NB4 (cell line): Measurements from ENCODE around the gene FAM120A.

Source experiments
- DNase-seq: peaks from one replicate; pipeline ENCODE4 v3.0.0; 2010; ENCODE audit warnings: low read depth
- H3K4me3 ChIP-seq: one replicate; pipeline ENCODE4 v1.5.1; 2011; ENCODE audit warnings: mild to moderate bottlenecking, low read depth, low read length, moderate library complexity
- MYC ChIP-seq: IDR thresholded peaks from 2 replicates; pipeline ENCODE4 v1.6.1; 2011; ENCODE audit warnings: low read depth, low read length
- POLR2A ChIP-seq: IDR thresholded peaks from 2 replicates; pipeline ENCODE4 v1.6.1; 2011; ENCODE audit warnings: mild to moderate bottlenecking; ENCODE audit not compliant: insufficient read length; ENCODE audit errors: extremely low read depth
- TF ChIP-seq, protein P1 (sequence below): IDR thresholded peaks from 2 replicates; pipeline ENCODE4 v1.6.1; 2011; ENCODE audit warnings: low read depth, low read length
- TF ChIP-seq, protein P2 (sequence below): IDR thresholded peaks from one replicate; pipeline ENCODE4 v1.5.1; 2012; ENCODE audit warnings: low read depth, low read length

FAM120A gene

DNA sequence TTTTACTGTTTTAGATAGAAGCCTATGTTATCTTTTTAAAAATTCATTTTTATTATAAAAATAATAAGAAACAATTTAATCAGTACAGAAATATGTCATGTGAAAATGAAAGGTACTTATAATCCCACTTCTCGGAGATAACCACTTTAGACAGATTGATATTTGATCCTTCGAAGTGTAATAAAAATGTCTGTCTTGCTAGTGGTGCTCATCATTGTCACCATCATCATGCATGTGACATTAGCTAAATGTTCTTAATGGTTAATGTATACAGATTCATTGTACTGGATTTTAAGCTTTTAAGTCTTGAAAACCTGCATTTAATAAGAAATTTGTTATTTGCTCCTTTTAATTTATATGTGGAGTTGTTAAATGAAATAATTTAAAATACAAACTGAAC is 32.0 kb downstream of the FAM120A start:
- DNase-seq, result no peak
- TF ChIP-seq, protein P1, sequence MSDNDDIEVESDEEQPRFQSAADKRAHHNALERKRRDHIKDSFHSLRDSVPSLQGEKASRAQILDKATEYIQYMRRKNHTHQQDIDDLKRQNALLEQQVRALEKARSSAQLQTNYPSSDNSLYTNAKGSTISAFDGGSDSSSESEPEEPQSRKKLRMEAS, result no peak
- TF ChIP-seq, protein P2, sequence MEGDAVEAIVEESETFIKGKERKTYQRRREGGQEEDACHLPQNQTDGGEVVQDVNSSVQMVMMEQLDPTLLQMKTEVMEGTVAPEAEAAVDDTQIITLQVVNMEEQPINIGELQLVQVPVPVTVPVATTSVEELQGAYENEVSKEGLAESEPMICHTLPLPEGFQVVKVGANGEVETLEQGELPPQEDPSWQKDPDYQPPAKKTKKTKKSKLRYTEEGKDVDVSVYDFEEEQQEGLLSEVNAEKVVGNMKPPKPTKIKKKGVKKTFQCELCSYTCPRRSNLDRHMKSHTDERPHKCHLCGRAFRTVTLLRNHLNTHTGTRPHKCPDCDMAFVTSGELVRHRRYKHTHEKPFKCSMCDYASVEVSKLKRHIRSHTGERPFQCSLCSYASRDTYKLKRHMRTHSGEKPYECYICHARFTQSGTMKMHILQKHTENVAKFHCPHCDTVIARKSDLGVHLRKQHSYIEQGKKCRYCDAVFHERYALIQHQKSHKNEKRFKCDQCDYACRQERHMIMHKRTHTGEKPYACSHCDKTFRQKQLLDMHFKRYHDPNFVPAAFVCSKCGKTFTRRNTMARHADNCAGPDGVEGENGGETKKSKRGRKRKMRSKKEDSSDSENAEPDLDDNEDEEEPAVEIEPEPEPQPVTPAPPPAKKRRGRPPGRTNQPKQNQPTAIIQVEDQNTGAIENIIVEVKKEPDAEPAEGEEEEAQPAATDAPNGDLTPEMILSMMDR, result no peak
- TF ChIP-seq MYC (no peak), POLR2A (no peak)

DNA sequence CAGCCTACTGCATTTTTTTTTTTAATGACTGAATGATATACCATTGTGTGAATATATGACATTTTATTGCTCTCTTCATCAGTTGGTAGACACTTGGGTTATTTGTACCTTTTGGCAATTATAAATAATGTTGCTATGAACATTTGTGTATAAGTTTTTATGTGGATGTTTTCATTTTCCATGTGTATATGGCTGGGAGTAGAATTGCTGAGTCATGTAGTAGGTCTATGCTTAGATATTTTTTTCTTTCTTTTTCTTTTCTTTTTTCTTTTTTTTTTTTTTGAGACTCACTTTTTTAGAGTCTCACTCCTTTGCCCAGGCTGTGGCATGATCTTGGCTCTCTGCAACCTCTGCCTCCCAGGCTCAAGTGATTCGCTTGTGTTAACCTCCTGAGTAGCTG is 34.8 kb downstream of the FAM120A start:
- no peak for DNase-seq
- H3K4me3 ChIP-seq, result no peak overlapping the region
- TF ChIP-seq, protein P1, result no peak
- TF ChIP-seq, protein P2, result no peak
- TF ChIP-seq MYC, result no peak
- TF ChIP-seq POLR2A, result no peak

More for the DNA sequence above, 32.0 kb downstream of the FAM120A start:
- H3K4me3 ChIP-seq, result no peak overlapping the region

DNA sequence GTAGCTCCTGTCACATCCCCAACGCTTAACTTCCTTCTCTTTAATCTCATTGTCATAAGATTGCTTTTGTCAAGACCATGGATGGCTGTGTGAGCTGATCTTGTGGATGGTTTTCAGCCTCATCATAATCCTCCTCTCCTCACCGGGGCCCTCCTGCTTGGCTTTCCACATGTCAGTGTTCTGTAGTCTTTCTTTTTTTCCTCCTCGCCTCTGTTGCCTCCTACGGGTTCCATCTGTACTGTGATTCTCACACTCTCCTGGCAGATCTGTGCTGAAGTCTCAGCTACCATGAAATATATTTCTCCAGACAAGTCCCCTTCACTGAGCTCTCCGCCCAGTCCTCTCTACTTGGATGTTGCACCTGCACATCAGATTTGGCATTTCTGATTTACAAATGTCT is 36.8 kb downstream of the FAM120A start:
- H3K4me3 ChIP-seq, result no peak overlapping the region
- no peak for TF ChIP-seq POLR2A
- no peak for TF ChIP-seq MYC
- TF ChIP-seq, protein P1, result no peak
- TF ChIP-seq, protein P2, result no peak
- DNase-seq, result no peak

DNA sequence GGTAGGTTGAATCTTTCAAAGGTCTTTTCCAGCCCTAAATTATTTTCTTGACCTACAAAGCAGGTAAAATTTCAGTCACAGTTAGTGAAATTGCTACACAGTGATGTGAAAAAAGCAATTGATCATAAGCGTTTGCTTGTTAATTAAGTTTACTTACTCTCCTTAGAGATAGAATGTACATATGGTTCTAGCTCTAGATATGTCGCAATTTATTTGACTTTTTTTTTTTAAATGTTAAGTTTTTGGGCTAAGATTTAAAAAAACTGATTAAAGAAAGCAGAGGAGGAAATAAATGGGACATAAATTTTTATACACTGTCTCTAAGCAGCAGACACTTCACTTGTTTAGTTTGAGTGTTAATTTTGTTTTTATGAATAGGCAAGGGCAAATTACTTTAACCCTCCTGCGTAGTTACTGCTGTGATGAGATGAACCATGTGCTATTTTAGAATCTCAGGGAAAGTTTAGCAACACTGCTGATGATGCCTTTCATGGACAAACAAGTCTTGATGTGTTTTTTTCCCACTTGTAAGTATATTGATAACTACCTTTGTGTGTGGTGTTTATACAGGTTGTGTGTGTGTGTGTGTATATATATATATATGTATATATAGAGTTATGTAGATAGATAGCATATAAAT is 40.2 kb downstream of the FAM120A start:
- DNase-seq, result no peak
- no peak overlapping the region for H3K4me3 ChIP-seq
- TF ChIP-seq, protein P2, result no peak
- TF ChIP-seq MYC, result no peak
- TF ChIP-seq POLR2A, result no peak
- TF ChIP-seq, protein P1, result no peak

DNA sequence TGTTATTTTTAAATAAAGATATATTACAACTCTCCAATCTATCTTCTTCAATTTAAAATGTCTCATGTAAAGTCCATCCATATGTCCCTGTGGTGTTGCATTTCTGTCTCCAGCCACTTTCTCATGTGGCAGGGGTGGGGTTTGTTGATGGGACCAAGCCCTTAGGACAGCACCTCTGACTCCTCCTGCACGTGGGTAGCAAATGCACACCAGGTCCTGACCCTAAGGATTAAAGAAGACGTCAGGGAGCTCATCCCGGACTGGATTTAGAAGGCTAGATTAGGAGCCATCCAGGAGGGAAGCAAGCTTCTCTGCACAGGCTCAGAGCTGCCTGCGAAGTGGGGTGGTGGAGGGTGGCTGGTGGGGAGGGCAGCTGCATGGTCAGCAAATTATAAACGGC is 40.8 kb downstream of the FAM120A start:
- no peak for TF ChIP-seq MYC
- no peak for DNase-seq
- no peak overlapping the region for H3K4me3 ChIP-seq

DNA sequence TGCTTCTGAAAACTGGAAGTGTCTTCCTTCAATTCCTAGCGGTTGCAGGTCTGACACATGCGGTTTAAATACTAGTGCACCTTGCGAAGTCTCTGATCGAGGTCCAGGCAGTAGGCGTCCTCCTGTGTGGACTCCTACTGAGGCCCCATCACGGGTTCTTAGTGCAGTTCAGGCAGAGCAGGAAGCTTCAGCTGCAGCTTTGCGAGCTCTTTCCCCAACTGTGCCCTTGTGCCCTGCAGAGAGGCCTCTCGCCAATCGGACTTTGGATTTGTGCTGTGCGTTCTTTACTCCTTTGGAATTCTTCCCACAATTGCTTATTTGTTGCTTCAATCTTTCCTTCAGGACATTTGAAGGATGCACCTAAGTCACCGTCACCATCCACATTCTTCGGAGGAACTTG is 42.5 kb downstream of the FAM120A start:
- TF ChIP-seq MYC (no peak), POLR2A (no peak)
- TF ChIP-seq, protein P2, result no peak
- TF ChIP-seq, protein P1, result no peak
- DNase-seq, result no peak
- no peak overlapping the region for H3K4me3 ChIP-seq
